ENCODE measurements around the gene ETV2. TPM values are rescaled to one million over a fixed set of nuclear protein-coding genes. Genes with fewer than 3 reads are reported as not detected.

Gene ETV2
- 0.13 and 0.32 TPM in 2 replicates for total RNA-seq

GRCh38 chr19:35641515-35642151, at the start of gene ETV2:
Gene ETV2 (plus strand): TSS chr19:35641745. CDS start chr19:35642461, 716 bp downstream.

GRCh38 chr19:35612559-35613321, 28.8 kb upstream of the ETV2 start, which contains the start of gene HAUS5:
Gene HAUS5 (plus strand): TSS chr19:35612735. CDS start chr19:35612795, 60 bp downstream.

GRCh38 chr19:35628565-35629331, 12.8 kb upstream of the ETV2 start, which contains the start of gene RBM42:
Gene RBM42 (plus strand): TSS chr19:35629036. CDS start chr19:35629154, 118 bp downstream.

GRCh38 chr19:35648017-35648961, 6.7 kb downstream of the ETV2 start, which contains the start of gene COX6B1:
Gene COX6B1 (plus strand): TSS chr19:35648323. CDS start chr19:35651244, 2,921 bp downstream.

GRCh38 chr19:35666251-35666913, 24.8 kb downstream of the ETV2 start, which contains the start of gene UPK1A:
Gene UPK1A (plus strand): TSS chr19:35666517. CDS start chr19:35666813, 296 bp downstream.

Other genes with a start within 250 kb of the ETV2 start
- gene FFAR2, start 193.5 kb upstream of the ETV2 start, total RNA-seq = not detected in 2 replicates
- gene KRTDAP, start 151.3 kb upstream of the ETV2 start, total RNA-seq = not detected in 2 replicates
- 12.1 and 21.0 TPM in 2 replicates for gene DMKN, start 128.1 kb upstream of the ETV2 start, total RNA-seq
- 1.9 and 2.5 TPM in 2 replicates for gene SBSN, start 113.4 kb upstream of the ETV2 start, total RNA-seq
- not detected in 2 replicates for gene GAPDHS, start 108.3 kb upstream of the ETV2 start, total RNA-seq
- 46.9 and 60.5 TPM in 2 replicates for gene TMEM147, start 96.1 kb upstream of the ETV2 start, total RNA-seq
- not detected in 2 replicates for gene ATP4A, start 78.1 kb upstream of the ETV2 start, total RNA-seq
- gene PMIS2, start 55.6 kb upstream of the ETV2 start, total RNA-seq = not detected in 2 replicates
- 4.3 and 4.6 TPM in 2 replicates for gene HAUS5, start 29.0 kb upstream of the ETV2 start, total RNA-seq
- 38.3 and 41.6 TPM in 2 replicates for gene RBM42, start 12.7 kb upstream of the ETV2 start, total RNA-seq
- gene COX6B1, start 6.6 kb downstream of the ETV2 start, total RNA-seq = 183 and 279 TPM in 2 replicates
- gene UPK1A, start 24.8 kb downstream of the ETV2 start, total RNA-seq = not detected in 2 replicates
- not detected in 2 replicates for gene ZBTB32, start 62.8 kb downstream of the ETV2 start, total RNA-seq
- gene KMT2B, start 76.3 kb downstream of the ETV2 start, total RNA-seq = 5.7 and 6.0 TPM in 2 replicates
- gene IGFLR1, start 100.7 kb downstream of the ETV2 start, total RNA-seq = 1.2 TPM in 2 replicates
- 4.8 and 9.5 TPM in 2 replicates for gene U2AF1L4, start 103.7 kb downstream of the ETV2 start, total RNA-seq
- 12.5 and 13.3 TPM in 2 replicates for gene PSENEN, start 103.9 kb downstream of the ETV2 start, total RNA-seq
- 10.1 and 12.2 TPM in 2 replicates for gene LIN37, start 106.8 kb downstream of the ETV2 start, total RNA-seq
- gene HSPB6, start 115.3 kb downstream of the ETV2 start, total RNA-seq = 34.6 and 52.4 TPM in 2 replicates
- 7.6 and 9.3 TPM in 2 replicates for gene PROSER3, start 116.4 kb downstream of the ETV2 start, total RNA-seq
- gene ARHGAP33, start 133.8 kb downstream of the ETV2 start, total RNA-seq = 1.3 and 2.4 TPM in 2 replicates
- gene PRODH2, start 171.1 kb downstream of the ETV2 start, total RNA-seq = not detected in 2 replicates
- not detected in 2 replicates for gene NPHS1, start 210.8 kb downstream of the ETV2 start, total RNA-seq
- under 0.01 TPM in 2 replicates for gene KIRREL2, start 215.2 kb downstream of the ETV2 start, total RNA-seq
- 4.1 and 6.5 TPM in 2 replicates for gene APLP1, start 226.8 kb downstream of the ETV2 start, total RNA-seq

Measured in articular chondrocyte of knee joint (primary cell).